Cardiac fibroblast (primary cell): ENCODE measurements around the gene TARS3.

Experiments
- DNase-seq, 2 donors: peaks; one replicate each; pipeline versions ENCODE4 v3.0.0 to v3.0.0-alpha.2; 2010; ENCODE audit warnings: low read depth in 2 of 2
- H3K4me3 ChIP-seq, 2 donors: replicated peaks in 1 of 2; 1 replicate in 1 of 2; 2 replicates in 1 of 2; pipeline ENCODE4 v1.5.1; 2011; ENCODE audit warnings: low read depth in 2 of 2, low read length in 2 of 2, mild to moderate bottlenecking in 2 of 2, moderate library complexity in 1 of 2
- CTCF ChIP-seq: IDR thresholded peaks from one replicate; pipeline ENCODE4 v1.5.1; 2011; ENCODE audit warnings: low read depth, mild to moderate bottlenecking, low read length, inconsistent platforms

TARS3 gene

GRCh38 chr15:101733545-101733944, 9.3 kb upstream of the TARS3 start:
- no peak for TF ChIP-seq CTCF
- DNase-seq = no peak
- no peak overlapping the region for H3K4me3 ChIP-seq

GRCh38 chr15:101732772-101733171, 8.5 kb upstream of the TARS3 start:
- no peak for TF ChIP-seq CTCF
- DNase-seq = no peak
- H3K4me3 ChIP-seq = no peak overlapping the region

GRCh38 chr15:101731746-101732145, 7.5 kb upstream of the TARS3 start:
- no peak overlapping the region for H3K4me3 ChIP-seq
- DNase-seq = no peak
- no peak for TF ChIP-seq CTCF

GRCh38 chr15:101727186-101727585, 2.9 kb upstream of the TARS3 start:
- TF ChIP-seq CTCF = no peak
- no peak for DNase-seq

GRCh38 chr15:101725073-101725472, 800 bp upstream of the TARS3 start:
- DNase-seq = no peak
- TF ChIP-seq CTCF = no peak
- H3K4me3 ChIP-seq = no peak overlapping the region

More at GRCh38 chr15:101727186-101727585, 2.9 kb upstream of the TARS3 start:
- no peak overlapping the region for H3K4me3 ChIP-seq

GRCh38 chr15:101724675-101725005, 367 bp upstream of the TARS3 start:
- peak overlapping the region; percentile 19 to 38 for H3K4me3 ChIP-seq
- no peak for DNase-seq
- no peak for TF ChIP-seq CTCF

GRCh38 chr15:101723171-101723873, 951 bp downstream of the TARS3 start:
- peak overlapping the region; percentile 52 to 76 for H3K4me3 ChIP-seq
- DNase-seq = peak; percentile 15 to 28
- TF ChIP-seq CTCF = no peak
